HCT116 (cell line): ENCODE data around the gene DACT3. TPM values are rescaled to one million over a fixed set of nuclear protein-coding genes. Genes with fewer than 3 reads are reported as not detected.

Source experiments
- ATAC-seq: fragments of 200-7000 bp; cut with Tn5 transposase; 2 replicates; pipeline ENCODE4 v1.9.1; 2020; ENCODE audit warnings: mild to moderate bottlenecking, moderate library complexity
- BruUV-seq: library from RNA; stranded (reverse); fragments of 400-500 nt; replicated peaks from 2 replicates; lab custom pipeline; 2021; lab: Mats Ljungman, UMichigan
- CTCF ChIA-PET: fragments of 300-600 bp; sonication (Branson Sonifier 250); formaldehyde crosslinking; loops from one replicate; lab custom pipeline; 2021; ENCODE audit warnings: antibody characterized with exemption; lab: Charles Lee
- POLR2A ChIA-PET: fragments of 300-600, 350-600 bp; sonication (Branson Sonifier 250); formaldehyde crosslinking; loops from one replicate; lab custom pipeline; 2021; ENCODE audit warnings: antibody characterized with exemption; lab: Charles Lee
- RAD21 ChIA-PET, 2 experiments: fragments of 300-600 bp; sonication (Branson Sonifier 250); formaldehyde crosslinking; loops; one replicate each; lab custom pipeline; 2023; ENCODE audit warnings: low total read pairs in 2 of 2; ENCODE audit not compliant: uncharacterized antibody in 2 of 2, unreplicated experiment in 2 of 2, low non-redundant PET in 1 of 2; lab: Charles Lee
- DNase-seq: peaks from one replicate; pipeline ENCODE4 v3.0.0-alpha.2; 2010; ENCODE audit warnings: low read depth, low spot score
- H2AFZ ChIP-seq: fragments of 200-600 bp; shearing (Covaris generic), sonication (generic); 2 replicates; pipeline ENCODE4 v1.6.1; 2017; ENCODE audit warnings: low read depth, mixed run types, mixed read lengths, antibody characterized with exemption, low read length; ENCODE audit not compliant: poor library complexity, severe bottlenecking
- H3K27ac ChIP-seq: 2 replicates; pipeline ENCODE4 v1.5.1; 2012; ENCODE audit warnings: low read depth, low read length
- H3K27me3 ChIP-seq: fragments of 200-600 bp; sonication (generic); 2 replicates; pipeline ENCODE4 v1.6.1; 2016; ENCODE audit warnings: mixed run types, low read length, mixed read lengths; ENCODE audit not compliant: insufficient read depth
- H3K36me3 ChIP-seq, 2 experiments: fragments of 200-500 bp in 1 of 2; fragments of 200-600 bp in 1 of 2; sonication (Bioruptor generic) in 1 of 2; sonication (generic) in 1 of 2; 2 replicates each; pipeline versions ENCODE4 v1.5.1 to v1.6.1; 2014 to 2016; ENCODE audit warnings: low read length in 2 of 2, inconsistent platforms in 1 of 2, mixed read lengths in 1 of 2, mixed run types in 1 of 2; ENCODE audit not compliant: insufficient read depth in 2 of 2, control insufficient read depth in 1 of 2
- H3K4me1 ChIP-seq, 2 experiments: fragments of 200-600 bp in 1 of 2; sonication (generic) in 1 of 2; 2 replicates each; pipeline versions ENCODE4 v1.5.1 to v1.6.1; 2012 to 2017; ENCODE audit warnings: low read length in 2 of 2, inconsistent platforms in 1 of 2, mild to moderate bottlenecking in 1 of 2, mixed read lengths in 1 of 2, mixed run types in 1 of 2, moderate library complexity in 1 of 2; ENCODE audit not compliant: insufficient read depth in 2 of 2, control insufficient read depth in 1 of 2
- H3K4me2 ChIP-seq: fragments of 200-600 bp; sonication (generic); 2 replicates; pipeline ENCODE4 v1.6.1; 2017; ENCODE audit warnings: mixed run types, low read length, mixed read lengths
- H3K4me3 ChIP-seq, 2 experiments: fragments of 200-600 bp in 1 of 2; sonication (generic) in 1 of 2; replicated peaks in 1 of 2; 2 replicates each; pipeline ENCODE4 v1.5.1; 2011 to 2016; ENCODE audit warnings: low read length in 2 of 2, control low read depth in 1 of 2, low read depth in 1 of 2, mild to moderate bottlenecking in 1 of 2, mixed read lengths in 1 of 2, mixed run types in 1 of 2
- H3K79me2 ChIP-seq: fragments of 200-600 bp; sonication (generic); 2 replicates; pipeline ENCODE4 v1.6.1; 2017; ENCODE audit warnings: mild to moderate bottlenecking, mixed run types, low read length, moderate library complexity, mixed read lengths; ENCODE audit not compliant: insufficient read depth
- H3K9ac ChIP-seq: fragments of 200-600 bp; sonication (generic); 2 replicates; pipeline ENCODE4 v1.6.1; 2016; ENCODE audit warnings: low read length, mixed read lengths
- H3K9me2 ChIP-seq: fragments of 200-600 bp; sonication (generic), shearing (Covaris generic); 2 replicates; pipeline ENCODE4 v1.6.1; 2017; ENCODE audit warnings: mixed run types, mild to moderate bottlenecking, moderate library complexity; ENCODE audit not compliant: insufficient read depth
- H3K9me3 ChIP-seq, 2 experiments: fragments of 200-500 bp in 1 of 2; fragments of 200-600 bp in 1 of 2; sonication (Bioruptor generic) in 1 of 2; sonication (generic) in 1 of 2; 2 replicates each; pipeline ENCODE4 v1.6.1; 2014 to 2017; ENCODE audit warnings: low read length in 2 of 2, mixed read lengths in 2 of 2, inconsistent platforms in 1 of 2, low read depth in 1 of 2, mild to moderate bottlenecking in 1 of 2, mixed run types in 1 of 2, moderate library complexity in 1 of 2; ENCODE audit not compliant: control insufficient read depth in 1 of 2, insufficient read depth in 1 of 2
- H4K20me1 ChIP-seq: fragments of 200-600 bp; sonication (generic), shearing (Covaris generic); 2 replicates; pipeline ENCODE4 v1.6.1; 2017; ENCODE audit warnings: mixed run types, mild to moderate bottlenecking, moderate library complexity; ENCODE audit not compliant: insufficient read depth
- CBX3 ChIP-seq: IDR thresholded peaks from 2 replicates; pipeline ENCODE4 v1.6.1; 2012; ENCODE audit warnings: low read depth
- EGR1 ChIP-seq: IDR thresholded peaks from 2 replicates; pipeline ENCODE4 v1.6.1; 2012; ENCODE audit warnings: low read depth
- EZH2 ChIP-seq: fragments of 200-600 bp; sonication (generic); IDR thresholded peaks from 2 replicates; pipeline ENCODE4 v1.6.1; 2017; ENCODE audit warnings: antibody characterized with exemption, mixed run types
- EZH2phosphoT487 ChIP-seq: fragments of 200-600 bp; IDR thresholded peaks from 2 replicates; pipeline ENCODE4 v1.6.1; 2018; ENCODE audit warnings: antibody characterized with exemption, borderline replicate concordance
- JUND ChIP-seq: IDR thresholded peaks from 2 replicates; pipeline ENCODE4 v1.6.1; 2012
- POLR2A ChIP-seq: IDR thresholded peaks from 2 replicates; pipeline ENCODE4 v1.7.0; 2011; ENCODE audit warnings: borderline replicate concordance; ENCODE audit not compliant: insufficient read depth, insufficient read length; ENCODE audit errors: extremely low read depth
- POLR2AphosphoS5 ChIP-seq: IDR thresholded peaks from 2 replicates; pipeline ENCODE4 v1.6.1; 2011; ENCODE audit warnings: mild to moderate bottlenecking, low read depth, low read length, moderate library complexity
- SIN3A ChIP-seq: IDR thresholded peaks from 2 replicates; pipeline ENCODE4 v1.6.1; 2012; ENCODE audit warnings: low read depth
- SP1 ChIP-seq: IDR thresholded peaks from 2 replicates; pipeline ENCODE4 v1.6.1; 2012; ENCODE audit warnings: low read depth
- TCF7L2 ChIP-seq: IDR thresholded peaks from 2 replicates; pipeline ENCODE4 v1.7.0; 2011; ENCODE audit warnings: borderline replicate concordance, inconsistent platforms; ENCODE audit not compliant: insufficient read depth, insufficient read length; ENCODE audit errors: extremely low read depth
- ZFX ChIP-seq: fragments of 450-650 bp; IDR thresholded peaks from 2 replicates; pipeline ENCODE4 v1.6.1; 2017
- intact Hi-C: fragments of 100-400 bp; cut with micrococcal nuclease; formaldehyde crosslinking; loops from 2 replicates; pipeline ENCODE4 v1.10.0; 2022
- total RNA-seq: library from RNA; stranded (reverse); gene quantifications from one replicate; pipeline ENCODE4 v1.2.1, GENCODE V29; 2021; ENCODE audit not compliant: unreplicated experiment
- TF ChIP-seq, protein P1 (sequence below): IDR thresholded peaks from 2 replicates; pipeline ENCODE4 v1.6.1; 2012
- TF ChIP-seq, protein P2 (sequence below), 3 experiments: fragments of 200-600 bp in 1 of 3; sonication (generic) in 1 of 3; IDR thresholded peaks in 2 of 3; conservative IDR thresholded peaks in 1 of 3; 2 replicates each; pipeline ENCODE4 v1.5.1; 2012 to 2017; ENCODE audit warnings: low read depth in 2 of 3, low read length in 2 of 3, antibody characterized with exemption in 1 of 3, borderline replicate concordance in 1 of 3, control low read depth in 1 of 3, mild to moderate bottlenecking in 1 of 3, mixed read lengths in 1 of 3, mixed run types in 1 of 3, moderate library complexity in 1 of 3; ENCODE audit not compliant: insufficient read depth in 1 of 3

The DACT3 gene
- total RNA-seq, 1 experiment from 2014 or later, result 2.0 TPM

DNA sequence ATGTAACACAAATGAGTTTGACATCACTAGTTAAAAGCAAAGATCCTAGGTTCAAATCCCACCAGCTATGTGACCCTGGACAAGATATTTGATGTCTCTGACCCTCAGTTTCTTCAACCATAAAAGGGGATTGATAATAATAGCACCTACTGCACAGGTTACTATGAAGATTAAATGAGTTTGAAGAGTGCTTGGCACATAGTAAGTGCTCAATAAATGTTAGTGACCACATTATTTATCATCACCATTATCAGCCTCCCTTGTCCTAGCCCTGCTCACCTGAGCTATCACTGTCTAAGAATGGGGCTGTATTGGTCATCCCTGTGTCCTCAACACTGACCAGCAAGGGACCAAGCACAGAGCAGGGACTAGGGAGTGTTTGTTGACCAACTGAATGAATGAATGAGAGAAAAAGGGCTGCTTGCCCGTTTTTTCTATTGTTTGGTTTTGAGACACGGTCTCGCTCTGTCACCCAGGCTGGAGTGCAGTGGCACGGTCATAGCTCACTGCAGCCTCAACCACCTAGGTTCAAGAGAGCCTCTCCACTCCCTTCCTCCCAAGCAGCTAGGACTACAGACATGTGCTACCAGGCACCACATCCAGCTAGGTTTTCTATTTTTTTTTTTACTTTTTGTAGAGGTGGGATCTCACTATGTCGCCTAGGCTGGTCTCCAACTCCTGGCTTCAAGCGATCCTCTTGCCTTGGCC lies 26.6 kb upstream of the DACT3 start:
- CTCF ChIA-PET, result interaction anchor here (0.9 kb wide), 1 partner anchor 74 kb away, joined by 3 read pairs; no protein-coding TSS in a partner anchor
- H3K36me3 ChIP-seq, result peaks cover 40 to 52% of the 10 kb centered on the region in 2 experiments
- H3K27me3 ChIP-seq, result no peaks in the 10 kb centered on the region
- H3K27ac ChIP-seq, result no peak overlapping the region
- no peaks in the 10 kb centered on the region for H3K9me3 ChIP-seq
- TF ChIP-seq POLR2A (no peak), POLR2AphosphoS5 (no peak), SIN3A (no peak), JUND (no peak), EGR1 (no peak), EZH2phosphoT487 (no peak), TCF7L2 (no peak), EZH2 (no peak), CBX3 (no peak), SP1 (no peak), ZFX (no peak)
- TF ChIP-seq, protein P1, sequence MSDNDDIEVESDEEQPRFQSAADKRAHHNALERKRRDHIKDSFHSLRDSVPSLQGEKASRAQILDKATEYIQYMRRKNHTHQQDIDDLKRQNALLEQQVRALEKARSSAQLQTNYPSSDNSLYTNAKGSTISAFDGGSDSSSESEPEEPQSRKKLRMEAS, result no peak
- TF ChIP-seq, protein P2, sequence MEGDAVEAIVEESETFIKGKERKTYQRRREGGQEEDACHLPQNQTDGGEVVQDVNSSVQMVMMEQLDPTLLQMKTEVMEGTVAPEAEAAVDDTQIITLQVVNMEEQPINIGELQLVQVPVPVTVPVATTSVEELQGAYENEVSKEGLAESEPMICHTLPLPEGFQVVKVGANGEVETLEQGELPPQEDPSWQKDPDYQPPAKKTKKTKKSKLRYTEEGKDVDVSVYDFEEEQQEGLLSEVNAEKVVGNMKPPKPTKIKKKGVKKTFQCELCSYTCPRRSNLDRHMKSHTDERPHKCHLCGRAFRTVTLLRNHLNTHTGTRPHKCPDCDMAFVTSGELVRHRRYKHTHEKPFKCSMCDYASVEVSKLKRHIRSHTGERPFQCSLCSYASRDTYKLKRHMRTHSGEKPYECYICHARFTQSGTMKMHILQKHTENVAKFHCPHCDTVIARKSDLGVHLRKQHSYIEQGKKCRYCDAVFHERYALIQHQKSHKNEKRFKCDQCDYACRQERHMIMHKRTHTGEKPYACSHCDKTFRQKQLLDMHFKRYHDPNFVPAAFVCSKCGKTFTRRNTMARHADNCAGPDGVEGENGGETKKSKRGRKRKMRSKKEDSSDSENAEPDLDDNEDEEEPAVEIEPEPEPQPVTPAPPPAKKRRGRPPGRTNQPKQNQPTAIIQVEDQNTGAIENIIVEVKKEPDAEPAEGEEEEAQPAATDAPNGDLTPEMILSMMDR (IDR thresholded peaks at IDR 0.05 in 2 of 3, conservative IDR thresholded peaks at IDR 0.05 in 1 of 3; ENCODE audit: borderline replicate concordance in 1 of 3, insufficient read depth in 1 of 3, low read depth in 2 of 3, low read length in 2 of 3), result no peak
- TF ChIP-seq, all 23 proteins: peak for 0
- H3K9me2 ChIP-seq, result no peaks in the 10 kb centered on the region
- no peaks in the 10 kb centered on the region for H4K20me1 ChIP-seq
- POLR2A ChIA-PET, result no interaction called here
- no TSS peak for BruUV-seq
- DNase-seq, result no peak
- intact Hi-C loops, result no loop called here
- no peak for ATAC-seq
- no peak overlapping the region for H3K9ac ChIP-seq
- RAD21 ChIA-PET, result no interaction called here
- no peak overlapping the region for H2AFZ ChIP-seq
- no peaks in the 10 kb centered on the region for H3K79me2 ChIP-seq
- no peak overlapping the region for H3K4me3 ChIP-seq
- no peaks in the 10 kb centered on the region for H3K4me1 ChIP-seq
- H3K4me2 ChIP-seq, result no peak overlapping the region
